GM23248 (cell line): ENCODE measurements around the gene RFX2.

Experiments used
- EZH2 ChIP-seq: fragments of 200-600 bp; sonication (generic); IDR thresholded peaks from 2 replicates; pipeline ENCODE4 v1.6.1; 2018; ENCODE audit warnings: antibody characterized with exemption, mild to moderate bottlenecking; ENCODE audit not compliant: insufficient read depth, poor library complexity, severe bottlenecking
- EZH2phosphoT487 ChIP-seq: fragments of 200-600 bp; sonication (generic); IDR thresholded peaks from 2 replicates; pipeline ENCODE4 v1.6.1; 2018; ENCODE audit warnings: antibody characterized with exemption, moderate library complexity, mild to moderate bottlenecking, low read depth; ENCODE audit not compliant: insufficient read depth

DNA sequence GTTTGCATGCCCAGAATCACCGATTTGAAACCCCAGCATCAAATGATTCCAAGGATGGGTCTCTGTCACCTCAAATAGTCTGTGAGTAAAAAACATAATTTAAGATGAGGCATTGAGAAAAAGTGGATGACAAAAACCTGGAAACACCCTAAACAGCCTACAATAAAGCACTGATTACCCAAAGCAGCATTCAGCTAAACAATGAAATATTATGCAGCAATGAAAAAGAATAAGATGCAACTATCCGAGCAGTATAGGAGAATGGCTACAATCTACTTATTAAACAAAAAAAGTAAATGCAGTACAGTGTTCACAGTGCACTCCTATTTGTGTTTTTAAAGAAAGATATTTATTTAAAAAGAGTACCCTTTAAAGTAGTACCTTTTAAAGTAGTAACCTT is 7.7 kb upstream of the RFX2 start:
- TF ChIP-seq EZH2phosphoT487 (no peak), EZH2 (no peak)
